GM04503 (cell line): ENCODE data around the gene LSMEM2.
A peak's percentile ranks its signal among the peaks of the same experiment; 100 is the strongest.
"Not testable (repeated sequence)": the region's sequence is repeated elsewhere in the genome, so short reads cannot be mapped to it uniquely, and the experiment has no call there.

Experiments
- DNase-seq: peaks from one replicate; pipeline ENCODE4 v3.0.0-alpha.2; 2012; ENCODE audit warnings: low read depth

LSMEM2 gene

DNA sequence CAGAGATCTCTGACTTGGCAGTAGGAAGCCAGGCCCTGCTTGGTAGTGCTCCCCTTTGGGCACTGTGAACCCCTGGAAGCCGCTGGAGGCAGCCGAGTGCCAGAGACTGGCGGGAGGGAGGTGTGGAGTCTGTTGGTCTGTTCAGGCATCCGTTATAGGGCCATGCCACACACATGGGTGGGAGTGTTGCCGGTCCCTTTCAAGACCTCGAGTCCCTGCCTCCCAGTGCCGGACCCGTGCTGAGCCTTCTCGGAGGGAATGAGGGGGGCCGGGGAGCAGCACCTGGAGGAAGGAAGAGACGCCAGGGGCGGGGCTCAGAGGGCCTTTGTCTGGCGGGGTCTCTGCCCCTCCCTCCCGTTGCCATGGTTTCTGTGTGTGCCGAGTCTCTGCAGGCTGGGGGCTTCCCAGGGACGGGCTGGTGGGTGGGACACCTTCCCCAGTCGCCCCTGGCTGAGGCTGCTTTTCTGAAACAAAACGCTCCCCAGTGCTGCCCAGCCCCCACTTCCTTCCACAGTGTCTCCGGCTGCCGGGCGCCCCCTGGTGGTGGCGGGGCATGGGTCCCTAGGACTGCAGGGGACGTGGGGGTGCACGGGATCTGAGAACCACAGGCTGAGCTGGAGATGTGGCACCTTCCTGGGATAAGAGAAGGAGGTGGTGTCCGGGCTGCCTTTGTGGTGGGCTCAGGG lies 32.9 kb upstream of the LSMEM2 start:
- DNase-seq = no peak

DNA sequence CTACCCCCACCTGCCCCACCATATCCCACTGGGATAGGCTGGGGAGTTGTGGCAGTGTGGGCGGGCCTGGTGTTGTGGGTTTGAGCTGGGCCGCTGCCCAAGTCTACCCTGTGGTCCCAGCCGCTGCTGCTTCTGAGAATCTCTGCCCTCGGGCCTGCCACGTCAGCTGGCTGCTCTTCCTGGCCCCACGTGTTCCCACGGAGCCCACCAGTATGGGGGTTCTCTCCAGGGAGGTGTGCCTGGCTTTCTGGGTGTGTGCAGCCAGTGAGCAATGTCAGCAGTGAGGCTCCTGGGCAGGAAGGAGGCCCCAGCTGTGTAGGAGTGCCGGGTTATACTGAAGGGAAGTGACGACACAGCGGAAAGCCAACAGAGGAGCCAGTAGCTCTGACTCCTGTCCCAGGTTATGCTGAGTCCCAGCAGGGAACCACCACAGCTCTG lies 32.4 kb upstream of the LSMEM2 start:
- DNase-seq = peak; percentile 75

DNA sequence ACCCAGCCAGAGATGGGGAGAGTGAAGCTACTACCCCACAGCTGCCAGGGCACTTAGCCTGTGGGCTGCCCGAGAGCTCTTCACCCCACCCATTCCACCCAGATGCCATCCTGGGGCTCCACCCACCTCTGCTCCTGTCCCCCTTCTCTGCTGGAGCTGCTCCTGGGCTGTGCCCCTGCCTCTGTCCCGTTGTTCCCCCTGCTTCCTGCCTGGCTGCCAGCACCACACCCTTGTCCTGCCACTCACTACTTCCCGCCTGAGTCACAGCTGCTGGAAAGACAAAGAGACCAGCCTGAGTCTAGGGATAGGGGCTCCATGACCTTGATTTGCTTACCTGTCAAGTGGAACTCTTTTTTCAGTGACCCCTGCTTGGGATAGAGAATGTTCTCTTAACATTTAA lies 30.5 kb upstream of the LSMEM2 start:
- DNase-seq = no peak

DNA sequence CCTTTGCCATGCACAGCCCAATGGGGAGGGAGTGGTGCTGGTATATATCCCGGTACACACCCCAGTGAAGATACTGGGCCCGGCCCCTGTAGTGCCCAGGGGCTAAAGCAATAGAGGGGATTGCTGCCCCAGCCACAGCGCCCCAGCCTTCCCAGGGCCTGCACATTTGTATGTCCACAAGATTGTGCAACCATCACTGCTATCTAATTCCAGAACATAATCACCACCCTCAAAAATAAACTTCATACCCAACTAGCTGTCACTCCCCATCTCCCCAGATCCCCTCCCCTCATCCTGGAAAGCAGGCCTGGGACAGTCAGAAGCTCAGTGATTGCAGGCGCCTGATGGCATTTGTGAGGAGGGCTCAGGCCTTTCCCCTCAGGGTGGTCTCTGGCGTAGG lies 29.4 kb upstream of the LSMEM2 start:
- DNase-seq = no peak

DNA sequence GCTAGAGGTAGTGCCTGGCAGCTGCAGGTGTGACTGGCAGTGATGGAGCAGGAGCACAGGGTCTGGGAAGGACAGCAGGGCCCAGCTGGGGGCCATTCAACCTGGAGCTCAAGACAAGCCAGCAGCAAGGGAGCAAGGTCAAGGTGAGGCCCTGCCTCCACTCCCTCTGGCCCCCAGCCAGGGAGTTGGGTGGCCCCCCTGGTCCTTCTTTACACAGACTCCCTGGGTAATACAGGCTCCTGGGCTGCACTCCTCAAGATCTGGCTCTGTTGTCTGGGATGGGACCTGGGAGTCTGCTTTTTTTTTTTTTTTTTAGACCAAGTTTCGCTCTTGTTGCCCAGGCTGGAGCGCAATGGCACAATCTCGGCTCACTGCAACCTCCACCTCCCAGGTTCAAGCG lies 28.4 kb upstream of the LSMEM2 start:
- DNase-seq = no peak

DNA sequence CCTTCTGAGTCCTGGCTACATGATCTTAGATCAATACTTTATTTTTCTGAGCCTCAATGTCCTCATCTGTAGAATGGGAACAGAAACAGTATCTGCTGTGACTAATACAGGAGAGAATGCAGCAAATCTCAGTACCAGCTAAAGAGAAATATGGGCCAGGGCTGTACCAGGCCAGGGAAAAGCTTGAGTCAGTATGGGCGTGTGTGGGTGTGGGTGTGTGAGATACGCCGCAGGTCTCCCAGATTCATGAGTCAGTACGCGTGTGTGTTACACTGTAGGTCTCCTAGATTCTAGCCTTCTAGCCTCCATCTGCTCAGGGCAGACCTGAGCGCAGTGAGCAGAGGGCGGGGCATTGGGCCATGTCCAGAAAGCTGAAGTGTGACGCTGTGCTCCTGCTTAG lies 27.7 kb upstream of the LSMEM2 start:
- DNase-seq = no peak

DNA sequence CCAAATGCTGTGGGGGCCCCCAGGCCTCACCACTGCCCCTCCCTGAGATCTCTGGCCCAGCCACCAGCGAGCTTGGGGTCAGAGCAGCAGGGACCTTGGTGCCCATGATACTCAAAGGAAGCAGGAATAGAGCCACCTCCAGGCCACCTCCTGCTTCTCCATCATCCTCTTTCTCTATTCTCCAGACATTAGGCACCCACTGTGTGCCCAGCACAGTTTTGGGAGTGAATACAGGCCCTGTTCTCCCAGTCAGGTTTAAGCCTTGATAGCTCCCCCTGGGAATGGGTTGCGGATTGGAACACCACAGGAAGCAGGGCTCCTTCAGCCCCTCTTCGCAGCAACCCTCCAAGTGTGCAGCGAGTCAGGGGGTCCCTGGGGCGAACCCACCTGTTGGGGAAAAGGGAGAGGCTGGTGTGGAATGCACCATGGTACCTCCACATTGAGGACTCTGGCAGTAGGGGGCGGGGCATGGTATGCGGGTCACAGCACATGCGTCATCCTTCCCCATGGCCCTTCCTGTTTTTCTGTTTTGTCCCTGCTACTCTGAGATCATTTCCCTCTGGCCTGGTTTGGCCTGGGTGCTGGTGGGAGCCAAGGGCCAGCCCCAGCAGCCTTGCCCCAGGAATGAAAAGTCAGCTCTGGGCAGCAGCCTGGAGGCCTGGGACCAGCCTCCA lies 24.2 kb upstream of the LSMEM2 start:
- no peak for DNase-seq

DNA sequence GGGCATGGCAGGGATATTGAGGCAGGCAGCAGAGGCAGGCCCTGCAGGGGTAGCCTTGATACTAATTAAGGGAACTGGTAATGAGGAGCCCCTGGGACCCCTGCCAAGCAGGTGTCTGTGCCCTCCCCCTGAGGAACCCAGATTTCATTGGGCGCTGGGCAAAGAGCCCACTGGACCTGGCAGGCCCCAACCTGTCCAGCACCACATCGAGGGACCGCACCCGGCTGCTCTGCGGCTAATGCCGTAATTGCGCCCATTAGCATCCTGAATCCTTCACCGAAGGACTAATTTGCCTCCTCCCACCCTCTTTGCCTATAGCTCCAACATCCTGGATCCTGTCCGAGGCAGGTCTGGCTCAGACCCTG lies 23.7 kb upstream of the LSMEM2 start:
- DNase-seq = no peak

DNA sequence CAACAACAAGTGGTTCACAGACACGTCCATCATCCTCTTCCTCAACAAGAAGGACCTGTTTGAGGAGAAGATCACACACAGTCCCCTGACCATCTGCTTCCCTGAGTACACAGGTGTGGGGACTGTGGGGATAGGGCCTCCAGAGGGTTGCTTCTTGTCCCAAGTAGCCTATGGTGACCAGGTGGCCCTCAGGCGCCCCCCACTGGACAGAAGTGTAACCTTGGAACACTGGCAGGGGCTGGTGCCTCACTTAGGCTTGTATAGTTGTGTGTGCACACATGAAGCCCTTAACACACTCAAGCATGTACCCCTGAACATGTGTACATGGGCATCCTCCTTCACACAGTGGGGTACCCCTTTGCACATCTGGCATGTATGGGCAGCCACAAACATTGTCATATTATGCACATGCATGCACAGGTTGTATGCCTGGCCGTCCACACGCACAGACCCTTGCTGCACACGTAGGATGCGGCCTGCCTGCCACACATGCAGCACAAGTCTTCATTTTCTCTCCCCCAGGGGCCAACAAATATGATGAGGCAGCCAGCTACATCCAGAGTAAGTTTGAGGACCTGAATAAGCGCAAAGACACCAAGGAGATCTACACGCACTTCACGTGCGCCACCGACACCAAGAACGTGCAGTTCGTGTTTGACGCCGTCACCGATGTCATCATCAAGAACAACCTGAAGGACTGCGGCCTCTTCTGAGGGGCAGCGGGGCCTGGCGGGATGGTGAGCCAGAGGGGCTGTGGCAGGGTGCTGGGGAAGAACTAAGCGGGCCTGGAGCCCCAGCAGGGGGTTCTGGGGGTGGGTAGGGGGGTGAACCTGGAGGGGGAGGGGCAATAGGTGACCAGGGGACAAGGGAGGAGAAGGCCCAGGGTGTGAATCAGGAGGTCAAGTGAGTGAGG lies 21.7 kb upstream of the LSMEM2 start:
- DNase-seq = no peak

DNA sequence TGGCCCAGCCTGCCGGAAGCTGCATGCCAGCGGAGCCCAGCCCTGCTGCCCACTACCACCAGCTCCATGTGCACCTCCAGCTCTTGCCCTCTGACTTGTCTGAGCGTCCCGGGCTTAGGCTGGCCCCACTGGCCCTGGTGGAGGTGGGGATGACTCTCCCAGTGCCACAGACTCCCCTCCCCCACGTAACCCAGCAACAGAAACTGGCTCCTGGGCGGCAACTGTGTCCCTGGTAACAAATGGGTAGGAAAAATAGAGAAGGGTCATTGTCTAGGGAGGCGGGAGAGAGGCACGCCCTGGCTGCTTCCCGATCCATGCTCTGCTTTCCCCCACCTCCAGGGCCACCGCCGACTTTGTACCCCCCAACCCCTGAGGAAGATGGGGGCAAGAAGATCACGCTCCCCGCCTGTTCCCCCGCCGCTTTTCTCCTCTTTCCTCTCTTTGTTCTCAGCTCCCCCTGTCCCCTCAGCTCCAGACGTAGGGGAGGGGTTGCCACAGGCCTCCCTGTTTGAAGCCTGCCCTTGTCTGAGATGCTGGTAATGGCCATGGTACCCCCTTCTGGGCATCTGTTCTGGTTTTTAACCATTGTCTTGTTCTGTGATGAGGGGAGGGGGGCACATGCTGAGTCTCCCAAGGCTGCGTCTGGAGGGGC lies 20.7 kb upstream of the LSMEM2 start:
- no peak for DNase-seq

DNA sequence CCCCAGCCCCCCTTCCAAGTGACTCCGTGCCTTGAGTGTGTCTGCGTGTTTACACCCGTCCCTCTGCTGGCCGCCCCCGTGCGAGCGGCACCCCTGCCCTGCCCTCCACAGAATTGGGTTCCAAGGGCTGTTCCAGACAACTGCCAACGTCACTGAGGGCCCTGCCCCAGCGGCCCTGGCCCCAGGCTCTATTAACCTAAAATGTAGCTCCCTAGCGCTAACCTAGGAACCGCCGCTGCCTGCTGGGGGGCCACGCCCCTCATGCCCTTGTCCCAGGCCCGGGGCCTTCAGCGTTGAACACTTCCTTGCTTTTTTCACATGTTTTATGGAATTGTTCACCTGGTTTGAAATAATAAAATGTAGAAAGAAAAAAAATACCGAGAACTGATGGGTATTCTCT lies 19.9 kb upstream of the LSMEM2 start:
- no peak for DNase-seq

DNA sequence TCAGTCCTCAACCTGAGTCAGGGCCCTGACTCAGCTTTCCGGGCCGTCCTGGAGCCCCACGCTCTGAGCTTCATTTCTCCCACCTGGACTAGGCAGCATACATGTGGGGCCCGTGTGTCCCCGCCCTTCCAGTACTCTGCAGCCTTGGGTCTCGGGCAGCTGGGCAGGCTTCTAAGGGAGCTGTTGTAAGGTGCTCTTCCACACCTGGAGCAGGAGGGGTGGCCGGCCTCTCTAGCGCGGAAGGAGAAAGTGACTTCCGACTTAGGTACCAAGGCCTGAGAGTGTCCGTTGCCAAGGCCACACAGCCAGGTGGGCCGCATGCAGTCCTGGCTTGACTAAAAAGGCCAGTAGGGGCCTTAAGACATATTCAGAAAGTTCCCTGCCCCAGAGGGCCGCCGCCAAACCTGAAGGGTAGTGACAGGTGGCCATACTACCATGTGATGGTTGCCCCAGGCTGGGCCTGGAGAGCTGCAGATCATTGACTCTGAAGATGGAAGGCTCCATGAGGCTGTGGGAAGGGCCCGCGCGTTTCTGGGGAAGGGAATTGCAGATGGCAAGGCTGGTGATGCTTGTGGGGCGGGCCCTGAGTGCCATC lies 19.4 kb upstream of the LSMEM2 start:
- DNase-seq = no peak

DNA sequence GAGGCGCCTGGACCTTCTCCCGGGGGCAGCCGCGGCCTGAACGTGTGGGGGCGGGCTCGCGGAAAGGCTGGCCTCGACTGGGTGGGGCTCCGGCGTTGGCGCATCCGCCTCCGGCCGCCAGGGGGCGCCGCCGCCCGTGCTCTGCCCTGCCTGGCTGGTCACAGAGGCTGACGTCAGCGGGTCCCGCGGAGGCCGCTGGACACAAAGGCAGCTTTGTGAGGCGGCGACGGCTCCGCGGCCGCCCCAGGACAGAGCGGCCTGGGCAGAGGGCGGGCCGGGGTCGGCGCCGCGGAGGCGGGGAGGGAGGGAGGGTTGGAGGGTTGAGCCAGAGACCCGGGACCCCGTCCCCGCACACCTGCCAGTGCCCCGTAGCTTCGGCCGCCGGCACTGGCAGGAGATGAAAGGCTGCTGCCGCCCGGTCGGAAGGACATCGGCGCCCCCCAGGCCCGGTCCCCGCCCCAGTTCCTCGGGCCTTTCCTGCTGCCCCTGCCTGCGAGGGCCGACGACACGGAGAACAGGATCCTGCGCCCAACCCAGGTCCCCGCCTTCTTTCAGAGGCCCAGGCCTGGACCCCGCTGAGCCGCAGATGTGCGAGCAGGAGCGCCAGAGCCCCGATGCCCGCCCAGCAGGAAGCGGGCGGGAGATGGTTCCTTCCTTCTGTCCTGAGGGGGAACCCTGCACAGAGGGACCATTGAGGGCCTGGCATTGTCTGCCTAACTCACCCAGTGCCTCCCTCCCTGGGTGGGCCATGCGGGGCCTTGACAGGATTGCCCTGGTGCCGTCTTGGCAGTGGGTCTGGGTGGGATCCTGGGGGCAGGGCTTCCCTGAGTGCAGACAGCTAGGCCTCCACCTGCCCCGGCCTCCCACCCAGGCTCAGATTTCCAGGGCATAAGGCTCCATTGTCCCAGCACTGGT lies 18.6 kb upstream of the LSMEM2 start:
- no peak for DNase-seq

DNA sequence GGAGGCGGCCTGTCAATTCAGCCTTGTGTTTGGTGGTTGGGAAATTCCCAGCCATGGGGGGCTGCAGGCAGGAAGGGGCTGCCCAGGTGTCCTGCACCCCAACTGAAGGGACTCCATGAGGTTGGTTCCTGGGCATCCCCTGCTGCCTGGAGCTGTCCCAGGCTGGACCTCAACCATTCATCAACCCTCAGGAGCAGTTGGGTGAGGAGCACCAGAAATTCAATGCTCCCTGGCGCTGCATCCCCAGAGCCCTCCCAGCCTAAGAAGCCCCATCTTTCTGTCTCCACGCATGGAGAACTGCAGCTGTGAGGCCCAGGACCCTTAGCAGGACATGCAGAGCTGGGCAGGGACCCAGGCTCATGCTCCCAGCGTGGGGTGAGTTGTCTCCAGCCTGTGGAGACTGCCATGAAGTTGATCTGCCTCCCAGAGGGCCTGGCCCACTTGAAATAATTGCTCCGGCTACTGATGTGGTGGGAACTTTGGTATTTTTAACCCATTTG lies 17.9 kb upstream of the LSMEM2 start:
- DNase-seq = no peak

DNA sequence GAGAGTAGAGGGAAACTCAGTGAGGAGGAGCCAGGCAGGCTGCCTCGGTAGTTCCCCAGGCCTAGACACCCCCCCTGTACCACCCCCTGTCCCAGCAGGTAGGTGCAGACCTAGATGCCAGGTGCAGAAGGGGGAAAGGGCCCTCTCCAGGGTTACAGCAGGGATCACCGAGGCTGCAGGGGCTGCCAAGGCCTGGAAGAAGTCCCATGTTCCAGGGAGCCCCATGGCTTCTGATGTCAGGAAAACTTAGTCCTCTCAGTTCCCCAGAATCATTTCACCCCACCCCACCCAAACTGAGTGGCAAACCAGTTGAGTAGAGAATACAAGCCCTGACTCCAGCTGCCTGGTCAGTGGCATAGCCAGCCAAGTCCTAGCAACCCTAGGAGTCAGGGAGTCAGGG lies 17.4 kb upstream of the LSMEM2 start:
- DNase-seq = no peak

DNA sequence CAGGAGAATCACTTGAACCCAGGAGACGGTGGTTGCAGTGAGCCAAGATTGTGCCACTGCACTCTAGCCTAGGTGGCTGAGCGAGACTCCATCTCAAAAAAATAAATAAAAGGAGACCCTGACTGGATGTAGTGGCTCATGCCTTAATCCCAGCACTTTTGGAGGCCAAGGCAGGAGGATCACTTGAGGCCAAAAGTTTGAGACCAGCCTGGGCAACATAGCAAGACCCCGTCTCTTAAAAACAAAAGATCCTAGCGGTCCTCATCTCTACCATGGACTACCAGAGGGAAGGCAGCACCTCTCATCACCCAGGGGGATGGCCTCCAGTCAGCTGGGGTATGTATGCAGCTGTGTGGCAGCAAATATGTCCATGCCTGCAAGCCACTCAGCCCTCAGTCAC lies 16.7 kb upstream of the LSMEM2 start:
- not testable (repeated sequence) for DNase-seq

DNA sequence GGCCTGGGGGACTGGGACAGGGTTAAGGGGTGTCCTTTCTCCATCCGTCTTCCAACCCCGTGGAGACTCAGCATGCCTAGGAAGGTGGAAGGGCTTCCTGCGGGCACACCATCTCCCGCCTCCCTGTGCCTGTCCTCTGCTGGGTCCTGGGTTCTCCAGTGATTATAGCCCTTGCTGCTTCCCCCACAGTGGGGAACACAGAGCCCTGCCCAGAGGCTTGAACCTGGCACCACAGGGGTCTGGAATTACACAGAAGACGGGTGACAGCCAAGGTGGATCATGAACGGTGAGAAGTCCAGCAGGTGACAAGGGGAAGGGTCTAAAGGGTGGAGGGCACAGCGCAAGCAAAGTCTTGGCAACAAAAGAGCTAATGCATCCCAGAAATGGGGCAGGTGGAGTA lies 16.1 kb upstream of the LSMEM2 start:
- DNase-seq = no peak

DNA sequence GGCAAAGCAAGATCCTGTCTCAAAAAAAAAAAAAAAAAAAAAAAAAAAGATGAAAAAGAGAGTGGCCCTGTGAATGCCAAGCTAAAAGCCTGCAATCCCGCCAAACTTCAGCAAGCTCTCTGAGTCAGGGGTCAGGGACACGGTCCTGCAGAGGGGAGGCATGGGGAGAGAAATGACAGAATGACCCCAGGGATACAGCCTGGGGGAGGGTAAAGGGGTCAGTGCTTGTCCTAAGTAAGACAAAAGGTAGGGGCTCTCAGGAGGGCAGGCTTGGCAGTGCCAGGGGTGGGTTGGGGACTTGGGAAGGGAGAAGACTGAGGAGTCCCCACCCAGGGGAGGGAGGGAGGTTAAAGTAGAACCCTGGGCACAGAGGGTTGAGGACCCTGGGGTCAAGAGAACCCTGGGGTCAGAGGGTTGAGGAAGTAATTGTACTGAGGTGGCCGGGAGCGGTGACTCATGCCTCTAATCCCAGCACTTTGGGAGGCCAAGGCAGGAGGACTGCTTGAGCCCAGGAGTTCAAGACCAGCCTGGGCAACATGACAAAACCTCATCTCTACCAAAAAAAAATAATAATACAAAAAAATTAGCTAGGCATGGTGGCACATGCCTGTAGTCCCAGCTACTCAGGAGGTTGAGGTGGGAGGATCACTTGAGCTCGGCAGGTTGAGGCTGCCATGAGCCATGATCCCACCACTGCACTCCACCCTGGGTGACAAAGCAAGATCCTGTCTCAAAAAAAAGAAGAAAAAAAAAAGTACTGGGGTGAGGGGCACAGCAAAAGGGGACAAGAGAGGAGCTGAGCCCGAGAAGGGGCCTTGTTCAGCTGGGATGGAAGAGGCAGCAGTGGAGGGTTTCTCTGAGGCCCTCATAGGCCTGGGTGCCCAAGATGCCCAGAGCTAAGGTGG lies 15.2 kb upstream of the LSMEM2 start:
- DNase-seq = no peak

DNA sequence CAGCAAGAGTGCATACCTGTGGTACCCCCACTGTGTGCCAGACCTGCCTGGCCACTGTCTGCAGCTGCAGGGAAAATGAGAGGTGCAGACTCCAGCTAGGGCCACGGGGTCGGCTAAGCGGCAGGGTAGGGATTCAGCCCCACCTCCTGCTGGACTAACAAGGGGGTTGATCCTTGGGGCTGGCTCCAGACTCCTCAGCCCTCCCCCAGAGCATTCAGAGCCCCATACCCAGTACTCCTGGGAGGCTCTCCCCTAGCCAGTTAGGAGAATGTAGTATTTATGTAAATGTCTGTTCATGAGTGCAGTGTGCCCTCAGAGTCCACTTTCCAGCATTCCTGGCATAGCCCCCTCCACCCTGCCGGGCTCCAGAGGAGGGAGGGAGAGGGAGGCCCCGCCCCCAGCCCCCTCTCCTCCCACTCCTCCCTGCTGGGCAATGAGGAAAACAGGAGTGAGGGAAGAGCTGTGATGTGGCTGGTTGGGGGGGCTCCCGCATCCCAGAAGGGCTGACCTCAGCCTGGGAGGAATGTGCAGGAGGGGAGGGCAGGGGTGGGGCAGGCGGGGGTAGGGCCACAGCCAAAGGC lies 14.4 kb upstream of the LSMEM2 start:
- peak; percentile 80 for DNase-seq
